Measurements from ENCODE around the gene RPS16. TPM values are rescaled to one million over a fixed set of nuclear protein-coding genes. Genes with fewer than 3 reads are reported as not detected.

RPS16 gene
- total and polyA plus RNA-seq, 4 experiments from 2014 or later, result 1,590 to 4,227 (median 3,056) TPM

DNA sequence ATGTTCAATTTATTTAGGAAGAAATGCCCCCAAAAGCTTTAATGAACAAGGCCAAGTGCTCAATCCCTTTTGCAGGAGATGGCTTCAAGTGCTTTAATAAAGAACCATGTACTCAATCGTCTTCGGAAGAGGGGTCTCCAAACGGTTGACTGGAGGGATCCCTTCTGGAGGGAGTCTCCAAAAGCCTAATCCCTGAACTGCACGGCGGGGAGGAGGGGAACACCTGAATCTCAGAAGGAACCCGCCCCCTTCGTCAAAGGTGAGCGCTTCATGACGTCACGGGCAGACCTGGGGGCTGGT is 45.3 kb downstream of the RPS16 start:
- peaks cover 58% of the 10 kb centered on the region for H3K36me3 ChIP-seq (ENCODE audit: insufficient read depth, low read length)

DNA sequence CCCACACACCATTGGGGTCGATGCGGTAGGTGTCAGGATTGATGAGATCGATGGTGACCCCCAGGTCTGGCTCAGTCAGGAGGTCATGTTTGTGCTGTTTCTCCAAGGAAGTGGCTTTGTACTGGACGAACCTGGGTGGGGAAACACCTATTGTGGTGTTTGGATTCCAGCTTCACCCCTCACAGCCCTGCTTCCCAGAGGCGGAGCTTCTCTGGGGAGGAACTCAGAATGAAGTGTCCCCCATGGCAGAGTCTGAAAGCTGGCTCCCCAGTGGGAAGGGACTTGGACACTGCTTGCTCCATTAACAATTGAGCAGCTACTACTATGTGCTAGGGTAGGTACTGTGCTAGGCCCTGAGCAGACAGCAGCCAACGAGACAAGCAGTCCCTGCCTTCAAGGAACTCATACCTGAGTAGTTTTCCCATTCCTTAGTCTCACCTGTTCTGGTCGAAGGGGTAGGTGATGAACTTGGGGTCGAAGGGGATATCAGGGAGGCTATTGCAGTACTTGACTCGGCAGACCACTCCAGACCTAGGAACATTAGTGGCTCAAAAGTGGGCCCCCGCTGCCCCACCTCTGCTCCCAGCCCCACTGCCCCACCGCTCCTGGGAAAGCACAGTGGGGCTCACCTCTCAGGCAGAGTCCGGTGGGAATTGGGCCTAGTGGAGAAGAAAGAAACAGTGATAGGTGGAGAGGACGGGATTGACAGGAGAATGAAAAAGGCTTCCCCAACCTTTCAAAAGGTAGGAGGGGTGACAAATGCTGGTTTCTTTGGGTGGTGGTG is 45.9 kb downstream of the RPS16 start:
- ChIA-PET CTCF (ENCODE audit: partially characterized antibody) (interaction anchor here (0.6 to 15.4 kb wide), 3 partner anchors 22 to 315 kb away, joined by 4 to 215 read pairs (median 5); partner anchors contain the start of gene PLEKHG2), POLR2A (ENCODE audit: partially characterized antibody) (interaction anchor here (0.5 to 5.6 kb wide), 6 partner anchors 15 to 987 kb away, joined by 3 to 181 read pairs (median 40); partner anchors contain the start of genes EID2B, GMFG, PLEKHG2 and RPS16)
- H3K4me1 Mint-ChIP-seq, result peaks cover 22 to 46% (median 31%) of the 10 kb centered on the region in 4 donors
- no peak for DNase-seq
- H3K9me3 ChIP-seq (ENCODE audit: control insufficient read depth in 1 of 2, low read length in 2 of 2), result no peaks in the 10 kb centered on the region
- no peaks in the 10 kb centered on the region for H3K27me3 ChIP-seq (ENCODE audit: insufficient read depth, low read length)
- peaks cover 39 to 78% of the 10 kb centered on the region in 2 donors for H3K36me3 Mint-ChIP-seq
- no peaks in the 10 kb centered on the region for H3K9me3 Mint-ChIP-seq
- peak overlapping the region; percentile 99 for H3K27ac ChIP-seq (ENCODE audit: low read depth, low read length)
- peak overlapping the region; percentile 90 to 99 (median 98) for H3K4me3 Mint-ChIP-seq
- peak overlapping the region; percentile 70 to 82 for H3K4me3 ChIP-seq (ENCODE audit: low read length in 2 of 2)
- H3K27ac Mint-ChIP-seq, result peak overlapping the region; percentile 93 to 100 (median 100)
- peaks cover 26% of the 10 kb centered on the region for H3K4me1 ChIP-seq (ENCODE audit: insufficient read depth, low read length)
- intact Hi-C loops (cut with micrococcal nuclease), result loop anchor here (2.0 to 5.0 kb wide), 2 partner anchors 55 to 263 kb away; partner anchors contain the start of genes PAK4 and SUPT5H
- H3K36me3 ChIP-seq (ENCODE audit: insufficient read depth, low read length), result peaks cover 52% of the 10 kb centered on the region
- no peaks in the 10 kb centered on the region for H3K27me3 Mint-ChIP-seq

More for the DNA sequence above, 45.3 kb downstream of the RPS16 start:
- intact Hi-C loops (cut with micrococcal nuclease), result loop anchor here (2.0 to 5.0 kb wide), 2 partner anchors 54 to 263 kb away; partner anchors contain the start of genes PAK4 and SUPT5H
- ChIA-PET CTCF (ENCODE audit: partially characterized antibody) (interaction anchor here (0.6 to 15.4 kb wide), 3 partner anchors 21 to 316 kb away, joined by 4 to 215 read pairs (median 5); partner anchors contain the start of gene PLEKHG2), POLR2A (ENCODE audit: partially characterized antibody) (interaction anchor here (1.0 to 5.6 kb wide), 17 partner anchors 14 to 1016 kb away, joined by 3 to 181 read pairs (median 6); partner anchors contain the start of genes EID2B, GMFG, PAK4 and PLEKHG2)
- peak in 1 of 5 donors; percentile 95 for DNase-seq
- H3K4me1 Mint-ChIP-seq, result peaks cover 22 to 46% (median 33%) of the 10 kb centered on the region in 4 donors
- Histone ChIP-seq H3K27ac (ENCODE audit: low read depth, low read length) (peak overlapping the region; percentile 99), H3K27me3 (ENCODE audit: insufficient read depth, low read length) (no peaks in the 10 kb centered on the region), H3K4me1 (ENCODE audit: insufficient read depth, low read length) (peaks cover 26% of the 10 kb centered on the region), H3K4me3 (ENCODE audit: low read length in 2 of 2) (peak overlapping the region; percentile 70 to 82), H3K9me3 (ENCODE audit: control insufficient read depth in 1 of 2, low read length in 2 of 2) (no peaks in the 10 kb centered on the region)
- H3K4me3 Mint-ChIP-seq, result peak overlapping the region; percentile 90 to 99 (median 98)
- peaks cover 43 to 78% of the 10 kb centered on the region in 2 donors for H3K36me3 Mint-ChIP-seq
- peak overlapping the region; percentile 93 to 100 (median 100) for H3K27ac Mint-ChIP-seq
- H3K27me3 Mint-ChIP-seq, result no peaks in the 10 kb centered on the region
- H3K9me3 Mint-ChIP-seq, result no peaks in the 10 kb centered on the region

DNA sequence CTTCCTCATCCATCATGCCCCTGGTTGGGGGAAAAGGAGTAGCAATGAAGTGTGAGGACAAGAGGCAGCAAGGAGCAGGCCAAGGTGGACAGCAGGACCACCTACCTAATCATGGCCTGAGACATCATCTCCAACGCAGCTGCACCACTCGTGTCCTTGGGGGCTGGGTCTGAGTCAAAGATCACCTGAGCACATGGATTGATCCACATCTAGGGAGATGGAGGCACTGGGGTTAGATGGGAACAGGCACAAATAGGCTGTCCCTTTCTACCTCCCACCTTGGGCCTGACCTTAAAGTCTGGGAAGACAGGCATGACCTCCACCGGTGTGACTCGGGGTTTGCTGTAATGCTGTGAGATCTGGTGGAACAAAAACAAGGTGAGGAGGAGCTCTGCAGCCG is 47.1 kb downstream of the RPS16 start:
- Histone ChIP-seq H3K4me1 (ENCODE audit: insufficient read depth, low read length) (peaks cover 25% of the 10 kb centered on the region), H3K27ac (ENCODE audit: low read depth, low read length) (peak overlapping the region; percentile 99), H3K27me3 (ENCODE audit: insufficient read depth, low read length) (no peaks in the 10 kb centered on the region), H3K4me3 (ENCODE audit: low read length in 2 of 2) (no peak overlapping the region), H3K9me3 (ENCODE audit: control insufficient read depth in 1 of 2, low read length in 2 of 2) (no peaks in the 10 kb centered on the region), H3K36me3 (ENCODE audit: insufficient read depth, low read length) (peaks cover 50% of the 10 kb centered on the region)
- H3K27ac Mint-ChIP-seq, result peak overlapping the region; percentile 32 to 100 (median 88)
- H3K27me3 Mint-ChIP-seq, result no peaks in the 10 kb centered on the region
- no peaks in the 10 kb centered on the region for H3K9me3 Mint-ChIP-seq
- no peak for DNase-seq
- H3K36me3 Mint-ChIP-seq, result peaks cover 35 to 80% of the 10 kb centered on the region in 2 donors
- H3K4me1 Mint-ChIP-seq, result peaks cover 19 to 43% (median 28%) of the 10 kb centered on the region in 4 donors
- ChIA-PET POLR2A (ENCODE audit: partially characterized antibody) (interaction anchor here (1.0 to 5.6 kb wide), 3 partner anchors 16 to 47 kb away, joined by 4 to 181 read pairs (median 89); partner anchors contain the start of genes RPS16, SAMD4B and ZFP36), CTCF (ENCODE audit: partially characterized antibody) (no interaction called here)
- intact Hi-C loops (cut with micrococcal nuclease), result no loop called here
- H3K4me3 Mint-ChIP-seq, result peak overlapping the region in 2 of 8 donors; percentile 49 to 60

DNA sequence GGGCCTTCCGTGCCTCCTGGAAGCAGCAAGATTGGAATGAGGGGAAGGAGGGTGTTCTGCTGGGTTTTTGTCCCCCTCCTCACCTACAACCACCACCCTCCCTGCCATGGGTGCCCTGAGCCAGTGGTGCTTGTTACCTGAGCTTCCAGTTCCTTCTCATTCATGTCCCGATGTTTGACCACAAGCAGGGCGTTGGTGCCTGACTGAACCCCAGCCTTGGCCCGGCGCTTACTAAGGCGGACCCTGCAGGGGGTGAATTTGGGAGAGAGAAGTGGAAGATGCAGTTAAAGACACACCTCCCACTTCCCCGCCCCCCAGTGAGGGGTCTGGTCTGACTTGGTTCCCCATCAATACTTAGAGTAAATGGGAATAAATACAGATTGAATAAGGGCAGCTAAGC is 49.2 kb downstream of the RPS16 start:
- Mint-ChIP-seq H3K4me1 (peaks cover 13 to 29% (median 19%) of the 10 kb centered on the region in 4 donors), H3K27ac (peak overlapping the region in 4 of 7 donors; percentile 11 to 82 (median 69)), H3K27me3 (no peaks in the 10 kb centered on the region), H3K36me3 (peaks cover 35 to 89% of the 10 kb centered on the region in 2 donors), H3K9me3 (no peaks in the 10 kb centered on the region), H3K4me3 (no peak overlapping the region)
- Histone ChIP-seq H3K27ac (ENCODE audit: low read depth, low read length) (no peak overlapping the region), H3K36me3 (ENCODE audit: insufficient read depth, low read length) (peaks cover 61% of the 10 kb centered on the region), H3K4me1 (ENCODE audit: insufficient read depth, low read length) (peaks cover 12% of the 10 kb centered on the region), H3K27me3 (ENCODE audit: insufficient read depth, low read length) (no peaks in the 10 kb centered on the region), H3K9me3 (ENCODE audit: control insufficient read depth in 1 of 2, low read length in 2 of 2) (no peaks in the 10 kb centered on the region), H3K4me3 (ENCODE audit: low read length in 2 of 2) (no peak overlapping the region)
- POLR2A ChIA-PET (ENCODE audit: partially characterized antibody), result interaction anchor here (0.5 kb wide), 1 partner anchor 545 kb away, joined by 3 read pairs; no protein-coding TSS in a partner anchor
- CTCF ChIA-PET (ENCODE audit: partially characterized antibody), result interaction anchor here (1.5 kb wide), 1 partner anchor 264 kb away, joined by 3 read pairs; no protein-coding TSS in a partner anchor
- intact Hi-C loops (cut with micrococcal nuclease), result no loop called here
- DNase-seq, result no peak

DNA sequence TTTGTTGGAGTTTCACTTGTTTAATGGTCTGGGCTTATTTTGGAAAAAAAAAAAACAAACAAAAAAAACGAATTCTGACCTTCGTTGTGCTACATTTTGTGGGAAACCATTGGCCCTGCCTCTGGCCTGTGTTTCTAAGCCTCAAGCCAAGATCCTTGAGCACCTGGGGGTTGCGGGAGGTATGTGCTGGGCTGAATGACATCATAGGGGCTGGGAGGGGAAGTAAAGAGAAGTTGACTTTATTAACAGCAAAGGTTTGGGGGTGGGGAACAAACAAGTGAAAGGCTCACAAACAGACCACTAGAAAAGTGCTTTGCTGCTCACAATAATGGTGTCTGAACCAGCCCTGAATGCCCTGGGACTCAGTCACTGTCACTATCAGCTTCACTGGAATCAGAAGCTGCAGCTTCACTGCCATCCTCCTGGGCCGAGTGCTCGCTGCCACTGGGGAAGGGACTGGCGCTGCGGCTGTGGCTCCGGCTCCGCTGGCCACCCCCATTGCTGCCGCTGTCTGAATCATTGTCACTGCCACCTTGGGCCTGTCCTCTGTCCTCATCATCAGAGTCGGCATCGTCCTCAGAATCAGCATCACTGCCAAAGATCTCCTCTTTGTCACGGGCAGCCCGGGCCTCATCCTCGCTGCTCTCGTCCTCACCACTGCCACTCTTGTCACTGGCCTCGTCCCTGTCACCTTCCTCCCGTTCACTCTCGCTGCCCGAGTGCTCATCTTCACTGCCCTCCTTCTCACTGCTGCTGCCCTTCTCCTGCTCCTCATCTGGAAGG is 49.9 kb downstream of the RPS16 start:
- Mint-ChIP-seq H3K4me3 (peak overlapping the region in 1 of 8 donors; percentile 15), H3K36me3 (peaks cover 39 to 89% of the 10 kb centered on the region in 2 donors), H3K27ac (peak overlapping the region in 6 of 7 donors; percentile 53 to 89 (median 80)), H3K27me3 (no peaks in the 10 kb centered on the region), H3K9me3 (no peaks in the 10 kb centered on the region), H3K4me1 (peaks cover 7 to 22% (median 14%) of the 10 kb centered on the region in 4 donors)
- no peaks in the 10 kb centered on the region for H3K9me3 ChIP-seq (ENCODE audit: control insufficient read depth in 1 of 2, low read length in 2 of 2)
- H3K36me3 ChIP-seq (ENCODE audit: insufficient read depth, low read length), result peaks cover 61% of the 10 kb centered on the region
- intact Hi-C loops (cut with micrococcal nuclease), result no loop called here
- ChIA-PET POLR2A (ENCODE audit: partially characterized antibody) (interaction anchor here (0.7 to 0.8 kb wide), 2 partner anchors 26 to 254 kb away, joined by 3 read pairs; no protein-coding TSS in a partner anchor), CTCF (ENCODE audit: partially characterized antibody) (interaction anchor here (1.5 kb wide), 1 partner anchor 264 kb away, joined by 3 read pairs; no protein-coding TSS in a partner anchor)
- no peak for DNase-seq
- no peak overlapping the region for H3K4me3 ChIP-seq (ENCODE audit: low read length in 2 of 2)
- H3K27ac ChIP-seq (ENCODE audit: low read depth, low read length), result no peak overlapping the region
- no peaks in the 10 kb centered on the region for H3K27me3 ChIP-seq (ENCODE audit: insufficient read depth, low read length)
- H3K4me1 ChIP-seq (ENCODE audit: insufficient read depth, low read length), result peaks cover 12% of the 10 kb centered on the region

DNA sequence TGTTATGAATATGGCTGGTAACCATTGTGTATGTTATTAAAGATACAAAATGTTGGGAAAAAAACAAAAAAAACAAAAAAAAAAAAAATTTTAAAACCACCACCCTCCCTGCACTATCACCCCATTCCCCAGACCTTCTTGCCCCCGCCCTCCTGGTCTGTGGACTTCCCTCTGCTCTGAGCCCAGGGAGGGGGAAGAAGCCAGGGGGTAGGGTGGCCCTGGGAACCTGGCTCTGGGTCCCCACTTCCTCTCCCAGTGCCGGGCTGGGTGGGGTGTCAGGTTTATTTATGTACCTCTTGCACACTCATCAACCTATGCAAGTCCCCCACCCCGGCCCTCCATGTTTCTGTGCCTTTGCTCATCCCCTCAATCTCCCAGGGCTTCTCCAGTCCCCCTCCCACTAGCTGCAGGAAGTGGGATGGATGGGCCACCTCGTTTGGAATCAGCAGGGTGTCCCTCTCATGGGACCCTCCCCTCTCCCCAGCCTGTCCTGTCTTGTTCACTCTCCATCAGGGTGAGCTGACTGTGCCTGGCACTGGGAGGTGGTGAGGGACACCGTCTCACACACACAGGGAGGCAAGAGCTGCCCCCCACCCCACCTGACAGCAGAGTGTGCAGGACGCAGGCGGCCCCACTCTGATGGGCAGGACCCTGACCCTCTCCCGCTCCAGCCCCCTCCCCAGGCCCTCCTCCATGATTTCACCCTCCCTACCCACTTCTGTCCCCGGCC is 50.7 kb downstream of the RPS16 start:
- H3K27me3 Mint-ChIP-seq, result no peaks in the 10 kb centered on the region
- intact Hi-C loops (cut with micrococcal nuclease), result no loop called here
- Histone ChIP-seq H3K4me1 (ENCODE audit: insufficient read depth, low read length) (peaks cover 6% of the 10 kb centered on the region), H3K27me3 (ENCODE audit: insufficient read depth, low read length) (no peaks in the 10 kb centered on the region), H3K4me3 (ENCODE audit: low read length in 2 of 2) (no peak overlapping the region), H3K9me3 (ENCODE audit: control insufficient read depth in 1 of 2, low read length in 2 of 2) (no peaks in the 10 kb centered on the region), H3K27ac (ENCODE audit: low read depth, low read length) (no peak overlapping the region), H3K36me3 (ENCODE audit: insufficient read depth, low read length) (peaks cover 66% of the 10 kb centered on the region)
- ChIA-PET CTCF (ENCODE audit: partially characterized antibody) (no interaction called here), POLR2A (ENCODE audit: partially characterized antibody) (interaction anchor here (0.7 to 0.8 kb wide), 2 partner anchors 26 to 253 kb away, joined by 3 read pairs; no protein-coding TSS in a partner anchor)
- peaks cover 2 to 16% (median 7%) of the 10 kb centered on the region in 4 donors for H3K4me1 Mint-ChIP-seq
- H3K27ac Mint-ChIP-seq, result peak overlapping the region in 6 of 7 donors; percentile 37 to 89 (median 75)
- H3K4me3 Mint-ChIP-seq, result no peak overlapping the region
- no peak for DNase-seq
- peaks cover 39 to 88% of the 10 kb centered on the region in 2 donors for H3K36me3 Mint-ChIP-seq
- no peaks in the 10 kb centered on the region for H3K9me3 Mint-ChIP-seq
